ENCODE measurements around the gene FGD6. TPM values are rescaled to one million over a fixed set of nuclear protein-coding genes. Genes with fewer than 3 reads are reported as not detected.
"Not testable (repeated sequence)": the region's sequence is repeated elsewhere in the genome, so short reads cannot be mapped to it uniquely, and the experiment has no call there.

FGD6 gene
- total and polyA plus RNA-seq, 11 donors: 2.8 to 29.1 (median 18.5) TPM

GRCh38 chr12:95240556-95240955 is 23.3 kb upstream of the FGD6 start:
- TF ChIP-seq POLR2A (IDR thresholded peaks at IDR 0.05): no peak
- TF ChIP-seq CTCF (IDR thresholded peaks at IDR 0.05): no peak
- DNase-seq (no peak), ATAC-seq (no peak)
- no peak overlapping the region for H3K4me3 ChIP-seq
- no peaks in the 10 kb centered on the region for H3K9me3 ChIP-seq
- peaks cover 0 to 22% (median 6%) of the 10 kb centered on the region in 9 donors for H3K36me3 ChIP-seq
- H3K4me1 ChIP-seq: peaks cover 0 to 33% (median 14%) of the 10 kb centered on the region in 12 donors
- intact Hi-C loops (cut with DNase I): no loop called here
- 87 to 90% (median 88%) methylated on average over 2 of the region's 2 CpGs for WGBS, 4 donors
- H3K27me3 ChIP-seq: no peaks in the 10 kb centered on the region
- H3K27ac ChIP-seq: no peak overlapping the region

- intact Hi-C loops (cut with DNase I); ATAC-seq; H3K9me3 ChIP-seq; DNase-seq; H3K27ac ChIP-seq; H3K27me3 ChIP-seq; H3K4me3 ChIP-seq: not testable (repeated sequence)
- 69 to 89% (median 83%) methylated on average over 2 of the region's 2 CpGs for WGBS, 4 donors
- peaks cover 0 to 22% (median 6%) of the 10 kb centered on the region in 9 donors for H3K36me3 ChIP-seq
- H3K4me1 ChIP-seq: peaks cover 0 to 33% (median 14%) of the 10 kb centered on the region in 12 donors
These were observed 22.6 kb upstream of the FGD6 start for GRCh38 chr12:95239835-95240234.

GRCh38 chr12:95239216-95239615 is 21.9 kb upstream of the FGD6 start:
- ATAC-seq (no peak), DNase-seq (no peak)
- Histone ChIP-seq H3K9me3 (no peaks in the 10 kb centered on the region), H3K27me3 (no peaks in the 10 kb centered on the region), H3K27ac (no peak overlapping the region), H3K4me3 (no peak overlapping the region), H3K4me1 (peaks cover 0 to 33% (median 14%) of the 10 kb centered on the region in 12 donors), H3K36me3 (peaks cover 0 to 25% (median 6%) of the 10 kb centered on the region in 9 donors)
- intact Hi-C loops (cut with DNase I): no loop called here
- TF ChIP-seq CTCF (IDR thresholded peaks at IDR 0.05): no peak
- no peak for TF ChIP-seq POLR2A (IDR thresholded peaks at IDR 0.05)

- H3K4me1 ChIP-seq: peaks cover 0 to 33% (median 14%) of the 10 kb centered on the region in 12 donors
- H3K27ac ChIP-seq: no peak overlapping the region
- H3K36me3 ChIP-seq: peaks cover 0 to 15% (median 6%) of the 10 kb centered on the region in 9 donors
- intact Hi-C loops (cut with DNase I): no loop called here
- no peak overlapping the region for H3K4me3 ChIP-seq
- no peak for ATAC-seq
- no peaks in the 10 kb centered on the region for H3K27me3 ChIP-seq
- TF ChIP-seq CTCF (IDR thresholded peaks at IDR 0.05): no peak
- WGBS, 4 donors: 45 to 71% (median 58%) methylated on average over 1 of the region's 1 CpG
- DNase-seq: no peak
- H3K9me3 ChIP-seq: no peaks in the 10 kb centered on the region
These were observed 20.9 kb upstream of the FGD6 start for GRCh38 chr12:95238150-95238549.

GRCh38 chr12:95237315-95237714 is 20.0 kb upstream of the FGD6 start:
- DNase-seq: no peak
- no peaks in the 10 kb centered on the region for H3K9me3 ChIP-seq
- no peak for TF ChIP-seq CTCF (IDR thresholded peaks at IDR 0.05)
- TF ChIP-seq POLR2A (IDR thresholded peaks at IDR 0.05): no peak
- peaks cover 0 to 41% (median 17%) of the 10 kb centered on the region in 12 donors for H3K4me1 ChIP-seq
- WGBS, 4 donors: 51 to 68% (median 59%) methylated on average over 1 of the region's 1 CpG
- intact Hi-C loops (cut with DNase I): no loop called here
- no peaks in the 10 kb centered on the region for H3K27me3 ChIP-seq
- H3K36me3 ChIP-seq: peaks cover 0 to 7% (median 3%) of the 10 kb centered on the region in 9 donors
- H3K4me3 ChIP-seq: no peak overlapping the region
- peak overlapping the region in 1 of 12 donors; percentile 49 for H3K27ac ChIP-seq
- no peak for ATAC-seq

- DNase-seq; H3K9me3 ChIP-seq; H3K27me3 ChIP-seq; ATAC-seq; H3K36me3 ChIP-seq; intact Hi-C loops (cut with DNase I); H3K4me3 ChIP-seq; H3K27ac ChIP-seq: not testable (repeated sequence)
- WGBS, 4 donors: 89 to 98% (median 95%) methylated on average over 9 to 31 of the region's 31 CpGs
- H3K4me1 ChIP-seq: peaks cover 0 to 55% (median 23%) of the 10 kb centered on the region in 12 donors
These were observed 18.4 kb upstream of the FGD6 start for GRCh38 chr12:95235621-95236020.

GRCh38 chr12:95234187-95234586 is 16.9 kb upstream of the FGD6 start:
- H3K27me3 ChIP-seq; H3K4me3 ChIP-seq; H3K9me3 ChIP-seq; ATAC-seq; intact Hi-C loops (cut with DNase I); DNase-seq; H3K27ac ChIP-seq; H3K36me3 ChIP-seq: not testable (repeated sequence)
- 97 to 98% (median 98%) methylated on average over 14 of the region's 14 CpGs for WGBS, 4 donors
- H3K4me1 ChIP-seq: peaks cover 0 to 63% (median 24%) of the 10 kb centered on the region in 12 donors
